ENCODE results near the gene NCAM2. TPM values are rescaled to one million over a fixed set of nuclear protein-coding genes. Genes with fewer than 3 reads are reported as not detected.

Gene NCAM2
- 0.15 TPM for polyA plus RNA-seq (2013, experiment 1 of 2)
- 0.18 TPM for polyA plus RNA-seq (2013, experiment 2 of 2)

DNA sequence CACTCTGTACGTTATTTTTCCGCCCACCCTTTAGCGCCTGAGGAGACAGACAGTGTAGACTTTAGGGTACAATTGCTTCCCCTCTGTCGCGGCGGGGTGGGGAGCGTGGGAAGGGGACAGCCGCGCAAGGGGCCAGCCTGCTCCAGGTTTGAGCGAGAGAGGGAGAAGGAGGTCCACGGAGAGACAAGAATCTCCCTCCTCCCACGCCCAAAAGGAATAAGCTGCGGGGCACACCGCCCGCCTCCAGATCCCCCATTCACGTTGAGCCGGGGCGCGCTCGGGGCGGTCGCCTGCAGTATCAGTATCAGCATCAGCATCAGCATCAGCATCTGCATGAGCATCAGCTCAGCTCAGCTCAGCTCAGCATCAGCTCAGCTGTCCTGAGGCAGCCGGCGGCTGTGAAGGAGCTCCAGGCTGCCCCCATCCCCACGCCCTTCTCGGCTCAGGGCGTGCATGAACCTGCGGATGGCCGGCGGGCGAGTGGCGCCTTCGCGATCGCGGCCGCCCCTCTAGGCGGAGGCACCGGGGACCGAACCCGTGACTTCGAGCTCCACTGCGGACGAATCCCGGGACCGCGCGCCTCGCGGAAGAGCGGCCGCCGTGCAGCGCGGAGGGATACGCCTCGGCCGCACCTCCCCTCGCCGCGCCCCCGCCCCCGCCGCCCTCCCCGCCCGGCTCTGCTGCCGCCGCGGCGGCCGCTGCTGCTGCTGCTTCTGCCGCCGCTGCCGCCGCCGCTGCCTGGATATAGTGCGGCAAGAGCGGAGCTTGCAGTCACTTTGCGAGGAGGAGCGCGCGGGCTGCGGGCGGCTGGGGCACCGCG is at the start of gene NCAM2:
Gene NCAM2 (plus strand): TSS at position 774 of the 820 bp plus-strand sequence.
- Histone ChIP-seq H3K79me1 (ENCODE audit: low read length) (no peaks in the 10 kb centered on the region), H2BK5ac (ENCODE audit: low read length) (no peak within 1 kb of the TSS), H3K4me2 (ENCODE audit: low read length) (peak within 1 kb of the TSS; percentile 38), H2BK120ac (ENCODE audit: low read depth, low read length) (no peak within 1 kb of the TSS), H3K27me3 (ENCODE audit: insufficient read depth, low read length, poor library complexity) (no peaks in the 10 kb centered on the region), H2BK15ac (replicated peaks; ENCODE audit: low read depth) (no peak within 1 kb of the TSS), H3K23ac (ENCODE audit: low read length) (no peak within 1 kb of the TSS), H3K36me3 (ENCODE audit: control insufficient read depth, insufficient read depth, low read length) (no peaks in the 10 kb centered on the region), H2AK5ac (ENCODE audit: low read length) (no peak within 1 kb of the TSS), H3K4me1 (ENCODE audit: control insufficient read depth, low read depth, low read length) (no peaks in the 10 kb centered on the region), H3K79me2 (ENCODE audit: control insufficient read depth, insufficient read depth, low read length) (no peaks in the 10 kb centered on the region), H3K27ac (ENCODE audit: low read depth, low read length) (no peak within 1 kb of the TSS), H3K4me3 (ENCODE audit: low read length) (no peak within 1 kb of the TSS), H4K8ac (ENCODE audit: low read depth, low read length) (no peak within 1 kb of the TSS), H3K18ac (ENCODE audit: low read length) (no peak within 1 kb of the TSS), H3K9ac (ENCODE audit: low read length) (peak within 1 kb of the TSS; percentile 12), H3K56ac (ENCODE audit: low read length) (peak within 1 kb of the TSS; percentile 50), H4K5ac (ENCODE audit: low read length) (no peak within 1 kb of the TSS), H3K4ac (ENCODE audit: low read depth, low read length) (no peak within 1 kb of the TSS)
- whole genome bisulfite sequencing (ENCODE audit: extremely low coverage, insufficient coverage, low lambda C conversion rate) = no CpG with 5 or more reads among the region's 86 CpGs
- DNase-seq = peak; percentile 90

DNA sequence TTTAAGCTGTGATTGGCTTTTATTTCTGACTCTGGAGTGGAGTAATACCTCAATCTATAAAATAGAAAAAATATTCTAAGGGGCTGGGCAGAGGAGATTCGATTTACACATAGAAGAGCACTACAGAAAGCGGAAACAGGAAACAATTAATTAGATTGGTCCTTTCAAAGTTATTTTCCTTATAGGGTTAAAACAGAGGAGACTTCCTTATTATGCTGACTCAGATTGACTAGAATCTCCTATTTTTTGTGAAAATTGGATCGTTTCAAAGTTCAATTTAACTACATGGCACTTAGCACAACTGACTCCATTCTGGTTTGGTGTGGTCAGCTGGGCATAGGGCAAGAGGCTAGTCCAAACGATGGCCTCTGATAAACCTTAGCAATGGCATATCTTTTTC is 48.3 kb upstream of the NCAM2 start:
- Histone ChIP-seq H2BK120ac (ENCODE audit: low read depth, low read length) (no peak overlapping the region), H2BK15ac (replicated peaks; ENCODE audit: low read depth) (no peak overlapping the region), H3K9ac (ENCODE audit: low read length) (no peak overlapping the region), H4K8ac (ENCODE audit: low read depth, low read length) (no peak overlapping the region), H3K27me3 (ENCODE audit: insufficient read depth, low read length, poor library complexity) (no peaks in the 10 kb centered on the region), H3K4me2 (ENCODE audit: low read length) (no peak overlapping the region), H3K56ac (ENCODE audit: low read length) (no peak overlapping the region), H3K79me2 (ENCODE audit: control insufficient read depth, insufficient read depth, low read length) (no peaks in the 10 kb centered on the region), H4K5ac (ENCODE audit: low read length) (no peak overlapping the region), H3K27ac (ENCODE audit: low read depth, low read length) (no peak overlapping the region), H3K4ac (ENCODE audit: low read depth, low read length) (no peak overlapping the region), H2AK5ac (ENCODE audit: low read length) (no peak overlapping the region), H3K4me1 (ENCODE audit: control insufficient read depth, low read depth, low read length) (no peaks in the 10 kb centered on the region), H3K4me3 (ENCODE audit: low read length) (no peak overlapping the region), H2BK5ac (ENCODE audit: low read length) (no peak overlapping the region), H3K79me1 (ENCODE audit: low read length) (no peaks in the 10 kb centered on the region), H3K23ac (ENCODE audit: low read length) (no peak overlapping the region), H3K36me3 (ENCODE audit: control insufficient read depth, insufficient read depth, low read length) (no peaks in the 10 kb centered on the region), H3K18ac (ENCODE audit: low read length) (no peak overlapping the region)
- DNase-seq = no peak
- WGBS (ENCODE audit: extremely low coverage, insufficient coverage, low lambda C conversion rate) = no CpG with 5 or more reads among the region's 4 CpGs

DNA sequence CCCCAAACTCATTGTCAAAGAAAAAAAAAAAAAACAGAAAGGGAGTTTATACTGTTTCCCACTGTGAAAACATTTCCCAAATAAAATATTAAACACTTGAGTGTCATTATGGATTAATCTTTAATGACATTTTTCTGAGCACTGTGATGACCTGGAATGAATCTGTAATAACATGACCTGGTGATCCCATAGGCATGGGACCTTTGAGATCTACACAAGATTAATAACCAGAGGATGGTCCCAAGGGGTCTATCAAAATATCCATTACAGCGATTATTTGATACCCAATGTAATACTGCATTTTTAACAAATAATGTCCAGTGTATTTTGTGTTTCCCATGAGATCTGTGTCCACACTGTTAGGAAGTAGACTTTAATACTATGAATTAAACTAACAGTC is 32.4 kb upstream of the NCAM2 start:
- H3K4me3 ChIP-seq (ENCODE audit: low read length) = no peak overlapping the region
- H3K36me3 ChIP-seq (ENCODE audit: control insufficient read depth, insufficient read depth, low read length) = no peaks in the 10 kb centered on the region

DNA sequence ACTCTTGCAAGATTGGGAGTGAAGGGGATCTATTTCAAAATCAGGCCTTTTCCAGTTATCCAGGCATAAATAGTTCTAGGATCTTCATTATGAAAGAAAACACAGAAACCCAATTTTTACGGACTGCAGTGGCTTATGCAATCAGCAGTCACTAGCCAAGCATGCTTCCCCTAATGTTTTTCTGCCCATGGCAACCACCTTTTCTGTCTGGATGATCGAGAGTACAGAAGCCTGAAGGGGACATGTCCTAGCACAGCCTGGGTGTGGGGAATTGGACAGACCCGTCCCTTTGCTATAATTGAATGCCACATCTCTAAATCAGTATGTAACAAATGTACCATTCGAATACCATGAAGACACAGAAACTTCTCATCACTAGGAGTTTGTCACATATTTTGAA is 29.8 kb upstream of the NCAM2 start:
- Histone ChIP-seq H3K79me2 (ENCODE audit: control insufficient read depth, insufficient read depth, low read length) (no peaks in the 10 kb centered on the region), H3K27ac (ENCODE audit: low read depth, low read length) (no peak overlapping the region), H2BK5ac (ENCODE audit: low read length) (no peak overlapping the region), H2BK15ac (replicated peaks; ENCODE audit: low read depth) (no peak overlapping the region), H3K4ac (ENCODE audit: low read depth, low read length) (no peak overlapping the region), H3K27me3 (ENCODE audit: insufficient read depth, low read length, poor library complexity) (no peaks in the 10 kb centered on the region), H2BK120ac (ENCODE audit: low read depth, low read length) (no peak overlapping the region), H3K36me3 (ENCODE audit: control insufficient read depth, insufficient read depth, low read length) (no peaks in the 10 kb centered on the region), H4K5ac (ENCODE audit: low read length) (no peak overlapping the region), H2AK5ac (ENCODE audit: low read length) (no peak overlapping the region), H4K8ac (ENCODE audit: low read depth, low read length) (no peak overlapping the region), H3K18ac (ENCODE audit: low read length) (peak overlapping the region; percentile 28), H3K4me3 (ENCODE audit: low read length) (no peak overlapping the region), H3K9ac (ENCODE audit: low read length) (no peak overlapping the region), H3K4me1 (ENCODE audit: control insufficient read depth, low read depth, low read length) (no peaks in the 10 kb centered on the region), H3K4me2 (ENCODE audit: low read length) (no peak overlapping the region), H3K56ac (ENCODE audit: low read length) (no peak overlapping the region), H3K23ac (ENCODE audit: low read length) (no peak overlapping the region), H3K79me1 (ENCODE audit: low read length) (no peaks in the 10 kb centered on the region)
- peak; percentile 32 for DNase-seq
- WGBS (ENCODE audit: extremely low coverage, insufficient coverage, low lambda C conversion rate) = no CpG with 5 or more reads among the region's 4 CpGs

More for the DNA sequence above, 32.4 kb upstream of the NCAM2 start:
- Histone ChIP-seq H3K79me1 (ENCODE audit: low read length) (no peaks in the 10 kb centered on the region), H2BK5ac (ENCODE audit: low read length) (no peak overlapping the region), H2BK120ac (ENCODE audit: low read depth, low read length) (no peak overlapping the region), H3K18ac (ENCODE audit: low read length) (no peak overlapping the region), H3K4me2 (ENCODE audit: low read length) (no peak overlapping the region), H2AK5ac (ENCODE audit: low read length) (no peak overlapping the region), H3K27me3 (ENCODE audit: insufficient read depth, low read length, poor library complexity) (no peaks in the 10 kb centered on the region), H3K4ac (ENCODE audit: low read depth, low read length) (no peak overlapping the region), H3K27ac (ENCODE audit: low read depth, low read length) (no peak overlapping the region), H3K79me2 (ENCODE audit: control insufficient read depth, insufficient read depth, low read length) (no peaks in the 10 kb centered on the region), H2BK15ac (replicated peaks; ENCODE audit: low read depth) (no peak overlapping the region), H4K8ac (ENCODE audit: low read depth, low read length) (no peak overlapping the region), H3K9ac (ENCODE audit: low read length) (no peak overlapping the region), H3K4me1 (ENCODE audit: control insufficient read depth, low read depth, low read length) (no peaks in the 10 kb centered on the region), H3K23ac (ENCODE audit: low read length) (no peak overlapping the region), H3K56ac (ENCODE audit: low read length) (no peak overlapping the region), H4K5ac (ENCODE audit: low read length) (no peak overlapping the region)
- no CpG with 5 or more reads among the region's 1 CpG for WGBS (ENCODE audit: extremely low coverage, insufficient coverage, low lambda C conversion rate)
- no peak for DNase-seq

DNA sequence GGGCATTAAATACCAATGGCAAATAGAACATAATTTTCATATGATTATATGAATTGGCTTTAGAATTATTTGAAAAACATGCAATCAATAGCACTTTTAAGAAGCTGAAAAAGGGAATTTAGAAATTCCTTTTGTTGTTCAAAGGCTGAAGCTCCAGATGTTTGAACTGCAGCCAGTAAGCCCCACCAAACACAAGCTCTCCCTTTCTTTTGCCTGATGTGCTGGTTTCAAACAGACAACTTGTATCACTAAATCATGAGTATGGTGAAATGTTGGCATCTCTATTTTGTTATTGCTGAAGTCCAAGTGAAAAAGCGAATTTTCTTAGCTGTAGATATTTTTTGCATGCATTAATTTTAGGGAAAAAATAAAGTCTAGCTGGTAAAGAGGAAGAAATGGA is 27.5 kb upstream of the NCAM2 start:
- H2BK15ac ChIP-seq (replicated peaks; ENCODE audit: low read depth) = no peak overlapping the region
- H2AK5ac ChIP-seq (ENCODE audit: low read length) = no peak overlapping the region
- no peak overlapping the region for H3K9ac ChIP-seq (ENCODE audit: low read length)
- no peaks in the 10 kb centered on the region for H3K79me1 ChIP-seq (ENCODE audit: low read length)
- H3K4ac ChIP-seq (ENCODE audit: low read depth, low read length) = no peak overlapping the region
- no peaks in the 10 kb centered on the region for H3K4me1 ChIP-seq (ENCODE audit: control insufficient read depth, low read depth, low read length)
- H3K4me3 ChIP-seq (ENCODE audit: low read length) = no peak overlapping the region
- no peaks in the 10 kb centered on the region for H3K79me2 ChIP-seq (ENCODE audit: control insufficient read depth, insufficient read depth, low read length)
- H2BK120ac ChIP-seq (ENCODE audit: low read depth, low read length) = no peak overlapping the region
- no peak overlapping the region for H4K5ac ChIP-seq (ENCODE audit: low read length)
- H3K18ac ChIP-seq (ENCODE audit: low read length) = no peak overlapping the region
- no peak overlapping the region for H3K27ac ChIP-seq (ENCODE audit: low read depth, low read length)
- H3K23ac ChIP-seq (ENCODE audit: low read length) = no peak overlapping the region
- no CpG with 5 or more reads among the region's 1 CpG for WGBS (ENCODE audit: extremely low coverage, insufficient coverage, low lambda C conversion rate)
- H3K36me3 ChIP-seq (ENCODE audit: control insufficient read depth, insufficient read depth, low read length) = no peaks in the 10 kb centered on the region
- no peak for DNase-seq
- H3K4me2 ChIP-seq (ENCODE audit: low read length) = no peak overlapping the region
- H4K8ac ChIP-seq (ENCODE audit: low read depth, low read length) = no peak overlapping the region
- H3K27me3 ChIP-seq (ENCODE audit: insufficient read depth, low read length, poor library complexity) = no peaks in the 10 kb centered on the region
- H3K56ac ChIP-seq (ENCODE audit: low read length) = no peak overlapping the region
- H2BK5ac ChIP-seq (ENCODE audit: low read length) = no peak overlapping the region
